GM23248 (cell line): Measurements from ENCODE around the gene CHMP3. TPM values are rescaled to one million over a fixed set of nuclear protein-coding genes. Genes with fewer than 3 reads are reported as not detected.

Experiments
- DNase-seq: peaks from one replicate; pipeline ENCODE4 v3.0.0-alpha.2; 2015
- H2AFZ ChIP-seq: fragments of 200-600 bp; sonication (generic); 2 replicates; pipeline ENCODE4 v1.6.1; 2016; ENCODE audit warnings: antibody characterized with exemption
- H3F3A ChIP-seq: fragments of 200-600 bp; sonication (generic); 2 replicates; pipeline ENCODE4 v1.6.1; 2016; ENCODE audit warnings: mild to moderate bottlenecking, antibody characterized with exemption, mixed run types; ENCODE audit not compliant: insufficient read depth
- H3K27ac ChIP-seq: fragments of 200-600 bp; sonication (generic); 2 replicates; pipeline ENCODE4 v1.5.1; 2016; ENCODE audit warnings: mild to moderate bottlenecking
- H3K27me3 ChIP-seq: fragments of 200-600 bp; sonication (generic); replicated peaks from 2 replicates; pipeline ENCODE4 v1.6.1; 2016; ENCODE audit warnings: mild to moderate bottlenecking; ENCODE audit not compliant: insufficient read depth
- H3K36me3 ChIP-seq: fragments of 200-600 bp; sonication (generic); 2 replicates; pipeline ENCODE4 v1.6.1; 2016; ENCODE audit warnings: low read depth, mild to moderate bottlenecking
- H3K4me1 ChIP-seq: fragments of 200-600 bp; sonication (generic); 2 replicates; pipeline ENCODE4 v1.6.1; 2016; ENCODE audit warnings: mild to moderate bottlenecking; ENCODE audit not compliant: insufficient read depth
- H3K4me2 ChIP-seq: fragments of 200-600 bp; sonication (generic); one replicate; pipeline ENCODE4 v1.6.1; 2016; ENCODE audit warnings: mild to moderate bottlenecking; ENCODE audit not compliant: unreplicated experiment
- H3K4me3 ChIP-seq: fragments of 200-600 bp; sonication (generic); 2 replicates; pipeline ENCODE4 v1.5.1; 2016; ENCODE audit warnings: mild to moderate bottlenecking
- H3K79me2 ChIP-seq: fragments of 200-600 bp; sonication (generic); 2 replicates; pipeline ENCODE4 v1.6.1; 2016; ENCODE audit warnings: mild to moderate bottlenecking; ENCODE audit not compliant: insufficient read depth
- H3K9ac ChIP-seq: fragments of 200-600 bp; sonication (generic); 2 replicates; pipeline ENCODE4 v1.6.1; 2016; ENCODE audit warnings: mild to moderate bottlenecking
- H3K9me2 ChIP-seq: fragments of 200-600 bp; sonication (generic); 2 replicates; pipeline ENCODE4 v1.6.1; 2016; ENCODE audit warnings: mixed run types, mild to moderate bottlenecking, moderate library complexity; ENCODE audit not compliant: insufficient read depth
- H3K9me3 ChIP-seq: fragments of 200-600 bp; sonication (generic); one replicate; pipeline ENCODE4 v1.6.1; 2017; ENCODE audit warnings: low read depth
- H4K20me1 ChIP-seq: fragments of 200-600 bp; sonication (generic); 2 replicates; pipeline ENCODE4 v1.6.0; 2016; ENCODE audit not compliant: insufficient read depth
- EZH2 ChIP-seq: fragments of 200-600 bp; sonication (generic); IDR thresholded peaks from 2 replicates; pipeline ENCODE4 v1.6.1; 2018; ENCODE audit warnings: antibody characterized with exemption, mild to moderate bottlenecking; ENCODE audit not compliant: insufficient read depth, poor library complexity, severe bottlenecking
- EZH2phosphoT487 ChIP-seq: fragments of 200-600 bp; sonication (generic); IDR thresholded peaks from 2 replicates; pipeline ENCODE4 v1.6.1; 2018; ENCODE audit warnings: antibody characterized with exemption, moderate library complexity, mild to moderate bottlenecking, low read depth; ENCODE audit not compliant: insufficient read depth
- WGBS, 2 experiments: methylation state at CpG; one replicate each; pipeline ENCODE4 v1.1.6; 2015 to 2017; ENCODE audit warnings: low lambda C conversion rate in 2 of 2, low coverage in 1 of 2; ENCODE audit errors: missing lambda C conversion rate in 2 of 2; 5-methylcytosine and 5-hydroxymethylcytosine counted together
- in situ Hi-C: fragments of 300-500 bp; cut with MboI; formaldehyde crosslinking; loops from 2 replicates; pipeline ENCODE4 v1.15.0; 2020
- polyA plus RNA-seq: library from polyadenylated mRNA; unstranded; fragments of >200 nt; fragmentation: Nextera tagmentation; extraction: Ambion mirVana; gene quantifications from 2 replicates; pipeline ENCODE4 v1.2.1, GENCODE V29; 2016
- total RNA-seq: library from RNA; depleted of rRNA; stranded (reverse); fragments of >200 nt; shearing (Covaris generic); gene quantifications from 2 replicates; pipeline ENCODE4 v1.2.3, GENCODE V29; 2014

CHMP3 gene
- total and polyA plus RNA-seq, 2 experiments from 2014 or later: 74.5 to 81.2 TPM

- Histone ChIP-seq H3K36me3 (no peaks in the 10 kb centered on the region), H3K9me2 (no peaks in the 10 kb centered on the region), H3F3A (no peaks in the 10 kb centered on the region), H3K9me3 (no peaks in the 10 kb centered on the region), H3K27ac (no peak overlapping the region), H3K27me3 (no peaks in the 10 kb centered on the region), H3K4me2 (no peak overlapping the region), H3K79me2 (no peaks in the 10 kb centered on the region; the same call in 1 of the 2 replicates), H3K4me3 (no peak overlapping the region), H3K9ac (no peak overlapping the region), H4K20me1 (no peaks in the 10 kb centered on the region), H2AFZ (no peak overlapping the region), H3K4me1 (no peaks in the 10 kb centered on the region)
- DNase-seq: peak; percentile 38
- 84 to 89% methylated on average over 3 of the region's 3 CpGs for WGBS, 2 experiments
- no peak for TF ChIP-seq EZH2
- no peak for TF ChIP-seq EZH2phosphoT487
- in situ Hi-C loops: no loop called here
Observed at GRCh38 chr2:86518481-86518880, 44.8 kb downstream of the CHMP3 start.

DNA sequence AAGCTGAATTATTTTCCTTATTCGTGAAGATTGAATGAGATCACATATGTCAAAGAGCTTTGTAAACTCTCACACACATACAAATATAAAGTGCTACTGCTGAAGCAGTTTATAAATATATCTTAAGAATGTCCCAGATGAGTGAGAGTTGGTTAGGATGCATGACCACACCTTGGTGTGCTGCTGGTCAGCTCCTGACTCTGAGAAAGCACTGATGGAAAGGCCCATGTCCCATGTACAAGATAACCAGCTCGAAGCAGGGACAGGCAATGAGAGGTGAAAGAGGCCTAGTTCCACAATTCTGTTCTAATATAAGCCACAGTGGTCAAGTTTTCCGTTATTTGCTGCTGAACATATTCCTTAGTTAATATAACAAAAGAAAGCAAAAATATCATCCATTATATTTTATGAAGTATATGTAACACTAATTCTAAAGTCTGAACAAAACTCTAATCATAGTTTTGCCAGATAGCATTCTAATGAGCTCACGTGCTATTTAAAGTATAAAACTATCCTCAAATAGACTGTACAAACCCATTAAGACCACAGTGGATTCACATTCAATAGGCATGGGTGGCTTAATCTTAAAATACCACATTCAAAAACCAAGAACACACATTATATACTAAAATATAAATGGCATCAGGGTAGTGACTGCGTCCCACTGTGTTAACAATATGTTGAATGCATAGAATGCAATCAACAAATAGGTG is 49.1 kb downstream of the CHMP3 start:
- no peak overlapping the region for H3K27ac ChIP-seq
- no peaks in the 10 kb centered on the region for H3F3A ChIP-seq
- DNase-seq: no peak
- no peaks in the 10 kb centered on the region for H3K36me3 ChIP-seq
- in situ Hi-C loops: no loop called here
- H3K27me3 ChIP-seq: no peaks in the 10 kb centered on the region
- TF ChIP-seq EZH2: no peak
- no peak for TF ChIP-seq EZH2phosphoT487
- peaks cover 5% of the 10 kb centered on the region; the same call in 1 of the 2 replicates for H3K79me2 ChIP-seq
- H3K4me3 ChIP-seq: no peak overlapping the region
- H3K9me2 ChIP-seq: no peaks in the 10 kb centered on the region
- H3K4me2 ChIP-seq: no peak overlapping the region
- H2AFZ ChIP-seq: no peak overlapping the region
- H3K9me3 ChIP-seq: no peaks in the 10 kb centered on the region
- H3K4me1 ChIP-seq: no peaks in the 10 kb centered on the region
- 85 to 87% methylated on average over 5 of the region's 5 CpGs for WGBS, 2 experiments
- H4K20me1 ChIP-seq: 0 out of 2 replicates have a peak, but pooled peaks cover 4% of the 10 kb centered on the region
- H3K9ac ChIP-seq: no peak overlapping the region

- 97 to 98% methylated on average over 2 of the region's 2 CpGs for WGBS, 2 experiments
- no peaks in the 10 kb centered on the region; the same call in 1 of the 2 replicates for H3K36me3 ChIP-seq
- H3K27ac ChIP-seq: no peak overlapping the region
- 0 out of 2 replicates have a peak, but pooled peaks cover 4% of the 10 kb centered on the region for H4K20me1 ChIP-seq
- H3K4me3 ChIP-seq: no peak overlapping the region
- no peaks in the 10 kb centered on the region for H3F3A ChIP-seq
- in situ Hi-C loops: no loop called here
- H2AFZ ChIP-seq: no peak overlapping the region
- peaks cover 5% of the 10 kb centered on the region; the same call in 1 of the 2 replicates for H3K79me2 ChIP-seq
- H3K9me3 ChIP-seq: no peaks in the 10 kb centered on the region
- TF ChIP-seq EZH2phosphoT487 (no peak), EZH2 (no peak)
- no peak overlapping the region for H3K4me2 ChIP-seq
- DNase-seq: no peak
- no peaks in the 10 kb centered on the region for H3K27me3 ChIP-seq
- no peak overlapping the region for H3K9ac ChIP-seq
- H3K9me2 ChIP-seq: no peaks in the 10 kb centered on the region
- no peaks in the 10 kb centered on the region for H3K4me1 ChIP-seq
Observed at GRCh38 chr2:86512892-86513291, 50.4 kb downstream of the CHMP3 start.

GRCh38 chr2:86512034-86512433 is 51.2 kb downstream of the CHMP3 start:
- TF ChIP-seq EZH2phosphoT487 (no peak), EZH2 (no peak)
- H3K9me3 ChIP-seq: no peaks in the 10 kb centered on the region
- H2AFZ ChIP-seq: no peak overlapping the region
- no peak overlapping the region for H3K4me3 ChIP-seq
- no peak overlapping the region for H3K27ac ChIP-seq
- H3K36me3 ChIP-seq: no peaks in the 10 kb centered on the region; the same call in 1 of the 2 replicates
- in situ Hi-C loops: no loop called here
- no peaks in the 10 kb centered on the region for H3K9me2 ChIP-seq
- no peaks in the 10 kb centered on the region for H3F3A ChIP-seq
- 0 out of 2 replicates have a peak, but pooled peaks cover 4% of the 10 kb centered on the region for H4K20me1 ChIP-seq
- H3K4me2 ChIP-seq: no peak overlapping the region
- DNase-seq: no peak
- WGBS, 2 experiments: 88 to 91% methylated on average over 4 of the region's 4 CpGs
- no peaks in the 10 kb centered on the region for H3K27me3 ChIP-seq
- H3K4me1 ChIP-seq: no peaks in the 10 kb centered on the region
- H3K79me2 ChIP-seq: 0 out of 2 replicates have a peak, but pooled peaks cover 5% of the 10 kb centered on the region
- no peak overlapping the region for H3K9ac ChIP-seq
